SU-DHL-6 (cell line): Measurements from ENCODE around the gene ZNF831.

Experiments used
- H2AFZ ChIP-seq: fragments of 200-600 bp; sonication (generic); 2 replicates; pipeline ENCODE4 v1.6.1; 2014; ENCODE audit warnings: low read depth, mild to moderate bottlenecking, moderate library complexity, mixed read lengths, antibody characterized with exemption, low read length; ENCODE audit not compliant: severe bottlenecking
- H3F3A ChIP-seq: fragments of 200-600 bp; shearing (Covaris generic); 2 replicates; pipeline ENCODE4 v1.6.0; 2016; ENCODE audit warnings: antibody characterized with exemption, mild to moderate bottlenecking; ENCODE audit not compliant: insufficient read depth
- H3K27ac ChIP-seq: fragments of 200-600 bp; sonication (generic); 2 replicates; pipeline ENCODE4 v1.5.1; 2016; ENCODE audit warnings: low read depth, mild to moderate bottlenecking, low read length, moderate library complexity, mixed read lengths
- H3K27me3 ChIP-seq: fragments of 200-600 bp; sonication (generic), shearing (Covaris generic); 2 replicates; pipeline ENCODE4 v1.6.0; 2014; ENCODE audit warnings: mild to moderate bottlenecking, low read length
- H3K36me3 ChIP-seq: fragments of 200-600 bp; sonication (generic); 2 replicates; pipeline ENCODE4 v1.6.1; 2014; ENCODE audit warnings: mild to moderate bottlenecking, low read length, mixed read lengths
- H3K4me2 ChIP-seq: fragments of 300-600, 200-600 bp; shearing (Covaris generic), sonication (generic); 2 replicates; pipeline ENCODE4 v1.6.0; 2014; ENCODE audit warnings: low read length, low read depth, mild to moderate bottlenecking; ENCODE audit not compliant: poor library complexity, severe bottlenecking
- H3K4me3 ChIP-seq: fragments of 200-600 bp; sonication (generic); 2 replicates; pipeline ENCODE4 v1.5.1; 2014; ENCODE audit warnings: antibody characterized with exemption, low read length, mild to moderate bottlenecking, mixed read lengths; ENCODE audit not compliant: insufficient read depth, poor library complexity, severe bottlenecking
- H3K79me2 ChIP-seq: fragments of 200-600 bp; sonication (generic); 2 replicates; pipeline ENCODE4 v1.6.1; 2014; ENCODE audit warnings: mild to moderate bottlenecking, low read length, moderate library complexity; ENCODE audit not compliant: insufficient read depth
- H3K9ac ChIP-seq: fragments of 200-600 bp; sonication (generic); 2 replicates; pipeline ENCODE4 v1.7.0; 2014; ENCODE audit warnings: mild to moderate bottlenecking, low read length
- H3K9me2 ChIP-seq: fragments of 200-600 bp; sonication (generic); replicated peaks from 2 replicates; pipeline ENCODE4 v1.6.1; 2014; ENCODE audit warnings: low read length; ENCODE audit not compliant: insufficient read depth
- H3K9me3 ChIP-seq: fragments of 200-600 bp; sonication (generic); 2 replicates; pipeline ENCODE4 v1.6.1; 2014; ENCODE audit warnings: low read length, mixed read lengths; ENCODE audit not compliant: insufficient read depth
- H4K20me1 ChIP-seq: fragments of 200-600 bp; sonication (generic); 2 replicates; pipeline ENCODE4 v1.6.1; 2014; ENCODE audit warnings: low read depth, mild to moderate bottlenecking, antibody characterized with exemption, low read length, moderate library complexity, mixed read lengths
- CTCF ChIP-seq: fragments of 200-600 bp; sonication (generic); IDR thresholded peaks from one replicate; pipeline ENCODE4 v1.5.1; 2017; ENCODE audit warnings: antibody characterized with exemption, mild to moderate bottlenecking, low read length, moderate library complexity; ENCODE audit not compliant: insufficient read depth, poor library complexity, severe bottlenecking
- EZH2phosphoT487 ChIP-seq: fragments of 200-600 bp; sonication (generic), shearing (Covaris generic); conservative IDR thresholded peaks from 2 replicates; pipeline ENCODE4 v1.6.1; 2018; ENCODE audit warnings: mild to moderate bottlenecking, antibody characterized with exemption, low read length, moderate library complexity, mixed read lengths

The ZNF831 gene

GRCh38 chr20:59151391-59151790 lies 12.2 kb upstream of the ZNF831 start:
- Histone ChIP-seq H3K27me3 (no peaks in the 10 kb centered on the region), H3K79me2 (no peaks in the 10 kb centered on the region), H3K27ac (no peak overlapping the region), H2AFZ (no peak overlapping the region), H3K9ac (no peak overlapping the region), H3F3A (no peaks in the 10 kb centered on the region), H3K4me3 (no peak overlapping the region), H3K36me3 (no peaks in the 10 kb centered on the region), H4K20me1 (no peaks in the 10 kb centered on the region), H3K9me2 (no peaks in the 10 kb centered on the region), H3K4me2 (no peak overlapping the region), H3K9me3 (no peaks in the 10 kb centered on the region)
- TF ChIP-seq CTCF (no peak), EZH2phosphoT487 (no peak)

GRCh38 chr20:59151820-59152219 lies 11.8 kb upstream of the ZNF831 start:
- Histone ChIP-seq H3K4me2 (no peak overlapping the region), H3K27me3 (no peaks in the 10 kb centered on the region), H3K27ac (no peak overlapping the region), H2AFZ (no peak overlapping the region), H3F3A (no peaks in the 10 kb centered on the region), H3K9ac (no peak overlapping the region), H3K79me2 (no peaks in the 10 kb centered on the region), H4K20me1 (no peaks in the 10 kb centered on the region), H3K4me3 (no peak overlapping the region), H3K9me3 (no peaks in the 10 kb centered on the region), H3K9me2 (no peaks in the 10 kb centered on the region), H3K36me3 (no peaks in the 10 kb centered on the region)
- TF ChIP-seq CTCF (no peak), EZH2phosphoT487 (no peak)

GRCh38 chr20:59152559-59153354 lies 10.9 kb upstream of the ZNF831 start:
- H3K9me2 ChIP-seq = no peaks in the 10 kb centered on the region
- H3K9me3 ChIP-seq = no peaks in the 10 kb centered on the region
- H3F3A ChIP-seq = no peaks in the 10 kb centered on the region
- no peaks in the 10 kb centered on the region for H3K36me3 ChIP-seq
- H3K4me3 ChIP-seq = no peak overlapping the region
- H3K4me2 ChIP-seq = no peak overlapping the region
- no peak overlapping the region for H3K9ac ChIP-seq
- no peaks in the 10 kb centered on the region for H4K20me1 ChIP-seq
- H2AFZ ChIP-seq = no peak overlapping the region
- TF ChIP-seq CTCF (no peak), EZH2phosphoT487 (no peak)
- H3K27ac ChIP-seq = no peak overlapping the region
- no peaks in the 10 kb centered on the region for H3K27me3 ChIP-seq
- H3K79me2 ChIP-seq = no peaks in the 10 kb centered on the region
